ENCODE measurements around the gene VSIG10L2.
"Not testable (repeated sequence)": the region's sequence is repeated elsewhere in the genome, so short reads cannot be mapped to it uniquely, and the experiment has no call there.

The VSIG10L2 gene

GRCh38 chr11:125971618-125972017 lies 25.8 kb downstream of the VSIG10L2 start:
- DNase-seq = no peak

DNA sequence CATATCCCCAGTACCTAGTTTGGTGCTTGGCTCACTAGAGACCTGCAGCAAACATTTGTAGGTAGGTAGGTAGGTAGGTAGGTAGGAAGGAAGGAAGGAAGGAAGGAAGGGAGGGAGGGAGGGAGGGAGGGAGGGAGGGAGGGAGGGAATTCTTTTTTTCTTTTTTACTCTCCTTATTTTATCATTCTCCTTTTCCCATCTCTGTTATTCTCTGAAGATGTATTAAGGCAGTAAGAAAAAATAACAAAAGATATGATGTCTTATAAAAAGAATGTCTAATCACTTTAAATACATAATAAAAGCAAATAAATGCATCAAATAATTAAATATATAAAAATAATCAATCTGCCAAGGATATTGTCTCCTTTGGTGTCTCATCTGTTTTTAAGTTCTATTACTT lies 28.4 kb downstream of the VSIG10L2 start:
- no peak for DNase-seq

DNA sequence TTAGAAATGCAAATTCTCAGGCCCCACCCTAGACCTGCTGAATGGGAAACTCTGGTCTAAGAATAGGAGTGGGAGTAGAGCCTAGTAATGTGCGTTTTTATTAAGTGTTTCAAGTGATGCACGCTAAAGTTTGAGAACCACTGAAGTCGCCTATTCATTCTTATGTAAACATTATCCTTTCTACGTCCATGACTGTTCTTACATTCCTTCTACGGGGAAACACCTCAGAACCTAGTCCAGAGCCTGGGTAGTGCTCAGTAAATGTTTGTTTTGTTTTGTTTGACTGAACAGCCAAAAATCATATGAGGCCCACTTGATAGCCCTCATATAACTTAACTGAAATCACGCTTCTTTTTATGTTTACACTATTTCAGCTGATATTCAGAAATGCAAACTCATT lies 29.8 kb downstream of the VSIG10L2 start:
- DNase-seq = no peak

- no peak for DNase-seq
Observed at GRCh38 chr11:125976156-125976555, 30.3 kb downstream of the VSIG10L2 start.

- no peak for DNase-seq
Observed at GRCh38 chr11:125977333-125977732, 31.5 kb downstream of the VSIG10L2 start.

- DNase-seq = no peak
Observed at GRCh38 chr11:125978181-125978716, 32.4 kb downstream of the VSIG10L2 start.

DNA sequence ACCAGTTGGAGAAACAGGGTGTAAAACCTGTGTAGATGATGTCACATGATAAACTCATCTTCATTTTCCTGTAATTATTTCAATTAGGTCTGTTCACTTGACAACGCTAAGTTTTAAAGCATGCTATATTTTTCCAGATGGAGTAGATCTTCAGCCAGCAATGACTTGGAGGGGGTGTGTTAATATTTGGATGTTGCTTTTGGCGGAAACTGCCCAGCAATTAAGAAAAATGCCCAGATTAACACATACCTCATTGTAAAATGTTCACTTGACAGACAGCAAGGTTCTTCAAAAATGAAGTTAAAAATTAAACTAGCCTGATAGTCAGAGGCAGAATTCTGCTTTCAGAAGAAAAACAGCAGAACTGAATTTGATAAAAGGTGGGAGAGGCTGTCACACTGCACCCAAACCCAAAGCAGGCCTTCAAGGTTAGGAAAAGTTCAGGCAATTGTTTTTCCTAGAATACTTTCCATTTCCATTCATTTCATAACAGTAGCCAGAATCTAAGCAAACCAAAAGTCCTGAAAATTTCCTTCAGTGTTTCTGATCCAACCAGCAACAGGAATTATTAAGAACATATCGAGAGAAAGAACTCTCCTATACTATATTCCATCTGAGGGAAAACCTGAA lies 33.0 kb downstream of the VSIG10L2 start:
- DNase-seq = no peak

- DNase-seq = no peak
Observed at GRCh38 chr11:125979511-125979910, 33.7 kb downstream of the VSIG10L2 start.

DNA sequence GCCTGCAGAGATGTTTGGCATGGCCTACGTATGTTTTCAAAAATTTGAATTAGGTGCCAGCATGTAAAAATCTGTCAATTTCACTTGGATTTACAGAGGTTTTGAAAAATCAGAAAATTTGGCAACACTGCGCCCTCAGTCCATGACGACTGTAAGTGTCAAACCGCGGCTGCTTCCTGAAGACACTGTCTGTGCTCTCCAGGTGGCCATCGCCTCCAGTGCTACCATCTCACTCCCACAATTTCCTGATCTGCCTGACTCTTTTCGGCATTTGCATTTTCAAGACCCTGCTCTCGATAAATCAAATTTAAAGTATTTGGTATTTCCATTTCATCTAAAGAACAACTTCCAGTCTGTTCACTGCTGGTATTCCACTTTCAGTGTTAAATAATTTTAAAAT lies 34.6 kb downstream of the VSIG10L2 start:
- no peak for DNase-seq

GRCh38 chr11:125982348-125982730 lies 36.5 kb downstream of the VSIG10L2 start:
- no peak for DNase-seq

- not testable (repeated sequence) for DNase-seq
Observed at GRCh38 chr11:125985956-125986355, 40.1 kb downstream of the VSIG10L2 start.

- no peak for DNase-seq
Observed at GRCh38 chr11:125987066-125987641, 41.3 kb downstream of the VSIG10L2 start.

DNA sequence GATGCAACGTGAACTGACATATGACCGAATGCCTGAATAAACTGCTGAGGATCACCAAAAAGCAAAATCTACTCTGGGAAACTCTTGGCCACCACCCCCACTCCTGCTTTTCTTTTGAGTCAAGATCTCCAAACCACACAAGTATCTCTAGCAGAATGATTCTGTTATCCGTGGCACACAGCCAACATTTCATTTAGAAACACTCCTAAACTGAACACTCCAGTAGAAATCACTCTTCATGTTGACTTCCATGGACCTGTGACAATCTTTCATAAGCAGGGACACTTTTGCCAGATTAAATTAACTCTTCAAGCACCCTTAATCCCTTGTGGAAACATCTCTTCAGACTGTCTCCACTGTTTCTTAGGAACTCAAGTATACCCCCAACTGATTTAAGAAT lies 44.4 kb downstream of the VSIG10L2 start:
- DNase-seq = peak; percentile 24

DNA sequence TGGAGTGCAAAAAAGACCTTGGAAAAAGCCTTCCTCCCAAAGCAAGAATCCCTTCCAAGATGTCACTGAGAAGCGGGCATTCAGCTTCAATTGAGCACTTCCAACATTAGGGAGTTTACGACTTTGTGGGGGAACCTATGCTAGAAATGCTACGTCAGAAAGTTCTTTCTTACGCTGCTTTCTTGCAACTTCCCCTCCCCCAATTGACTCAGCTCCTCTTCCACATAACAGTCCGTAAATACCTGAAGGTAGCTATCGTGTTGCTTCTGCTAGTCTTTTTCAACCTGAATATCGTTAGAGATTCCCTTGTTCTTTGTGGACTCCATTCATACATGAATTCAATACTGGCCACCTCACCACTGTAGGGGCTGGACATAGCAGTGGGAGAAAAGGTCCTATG lies 47.0 kb downstream of the VSIG10L2 start:
- DNase-seq = no peak

GRCh38 chr11:125994509-125994908 lies 48.7 kb downstream of the VSIG10L2 start:
- DNase-seq = no peak

DNA sequence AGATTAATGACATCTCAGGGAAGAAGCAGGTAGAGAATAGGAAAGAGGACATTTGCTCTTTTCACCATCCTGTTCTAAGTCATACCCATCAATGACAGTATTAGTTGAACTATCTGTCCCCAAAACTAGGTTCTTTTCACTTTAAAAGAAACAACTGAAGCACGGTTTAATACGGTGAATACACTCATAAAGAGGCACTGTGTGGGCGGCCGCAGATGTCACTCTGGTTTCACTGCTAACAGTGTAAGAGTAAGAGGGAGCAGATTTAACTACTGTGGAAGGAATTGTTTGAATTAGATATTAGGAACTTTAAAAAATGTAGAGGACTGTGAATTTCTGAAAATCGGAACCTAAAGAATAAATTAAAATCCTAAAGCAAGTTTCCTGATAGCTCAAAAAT lies 49.5 kb downstream of the VSIG10L2 start:
- DNase-seq = no peak

DNA sequence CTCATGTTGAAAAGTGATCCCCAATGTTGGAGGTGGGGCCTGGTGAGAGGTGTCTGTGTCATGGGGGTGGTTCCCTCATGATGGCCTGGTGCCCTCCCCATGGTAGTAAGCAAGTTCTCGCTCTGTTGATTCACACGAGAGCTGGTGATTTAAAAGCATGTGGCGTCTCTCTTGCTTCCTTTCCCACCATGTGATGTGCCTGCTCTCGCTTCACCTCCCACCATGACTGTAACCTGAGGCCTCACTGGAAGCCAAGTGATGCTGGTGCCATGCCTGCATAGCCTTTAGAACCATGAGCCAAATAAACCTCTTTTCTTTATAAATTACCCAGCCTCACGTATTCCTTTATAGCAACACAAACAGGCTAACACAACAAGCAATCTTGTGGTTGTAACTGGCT lies 52.4 kb downstream of the VSIG10L2 start:
- DNase-seq = no peak

GRCh38 chr11:125999234-125999880 lies 53.5 kb downstream of the VSIG10L2 start:
- DNase-seq = no peak

GRCh38 chr11:126002181-126002580 lies 56.3 kb downstream of the VSIG10L2 start:
- no peak for DNase-seq
